ENCODE measurements around the gene EPS8. TPM values are rescaled to one million over a fixed set of nuclear protein-coding genes. Genes with fewer than 3 reads are reported as not detected.
"Not testable (repeated sequence)": the region's sequence is repeated elsewhere in the genome, so short reads cannot be mapped to it uniquely, and the experiment has no call there.

The EPS8 gene
- total and polyA plus RNA-seq, 2 experiments from 2014 or later = 43.1 to 83.2 TPM

DNA sequence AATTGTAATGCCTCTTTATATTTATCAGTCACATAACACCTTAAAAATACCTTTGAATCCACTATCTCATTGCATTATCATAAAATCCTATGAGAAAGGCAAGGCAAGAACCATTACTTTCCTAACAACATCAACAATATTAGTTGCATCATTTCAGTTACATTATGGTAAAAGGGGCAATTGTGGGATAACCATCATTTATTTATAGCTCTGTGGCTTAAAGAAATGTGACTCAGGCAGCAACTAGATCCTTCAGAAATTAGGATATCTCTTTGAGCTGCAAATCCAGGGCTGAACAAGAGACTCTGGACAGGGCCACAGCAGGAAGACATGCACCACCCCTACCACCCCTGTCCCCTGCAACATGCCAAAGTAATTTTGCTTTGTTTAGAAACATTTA is 36.4 kb downstream of the EPS8 start:
- Histone ChIP-seq H3K4me3 (no peak overlapping the region), H3K36me3 (replicated peaks; ENCODE audit: insufficient read depth, low read depth) (no peaks in the 10 kb centered on the region), H4K20me1 (ENCODE audit: insufficient read depth, poor library complexity, severe bottlenecking) (no peaks in the 10 kb centered on the region), H2AFZ (no peak overlapping the region), H3K9me3 (ENCODE audit: low read depth) (no peaks in the 10 kb centered on the region), H3K79me2 (peaks cover 98% of the 10 kb centered on the region), H3K27ac (no peak overlapping the region), H3K4me2 (no peak overlapping the region), H3K27me3 (no peaks in the 10 kb centered on the region), H3K4me1 (ENCODE audit: insufficient read depth) (peaks cover 6% of the 10 kb centered on the region), H3K9me2 (replicated peaks; ENCODE audit: insufficient read depth) (no peaks in the 10 kb centered on the region)
- TF ChIP-seq EZH2phosphoT487 (IDR thresholded peaks at IDR 0.05; ENCODE audit: low read depth, severe bottlenecking, unreplicated experiment) (no peak), EZH2 (IDR thresholded peaks at IDR 0.05; ENCODE audit: borderline replicate concordance) (no peak)
- TF ChIP-seq, protein P1, sequence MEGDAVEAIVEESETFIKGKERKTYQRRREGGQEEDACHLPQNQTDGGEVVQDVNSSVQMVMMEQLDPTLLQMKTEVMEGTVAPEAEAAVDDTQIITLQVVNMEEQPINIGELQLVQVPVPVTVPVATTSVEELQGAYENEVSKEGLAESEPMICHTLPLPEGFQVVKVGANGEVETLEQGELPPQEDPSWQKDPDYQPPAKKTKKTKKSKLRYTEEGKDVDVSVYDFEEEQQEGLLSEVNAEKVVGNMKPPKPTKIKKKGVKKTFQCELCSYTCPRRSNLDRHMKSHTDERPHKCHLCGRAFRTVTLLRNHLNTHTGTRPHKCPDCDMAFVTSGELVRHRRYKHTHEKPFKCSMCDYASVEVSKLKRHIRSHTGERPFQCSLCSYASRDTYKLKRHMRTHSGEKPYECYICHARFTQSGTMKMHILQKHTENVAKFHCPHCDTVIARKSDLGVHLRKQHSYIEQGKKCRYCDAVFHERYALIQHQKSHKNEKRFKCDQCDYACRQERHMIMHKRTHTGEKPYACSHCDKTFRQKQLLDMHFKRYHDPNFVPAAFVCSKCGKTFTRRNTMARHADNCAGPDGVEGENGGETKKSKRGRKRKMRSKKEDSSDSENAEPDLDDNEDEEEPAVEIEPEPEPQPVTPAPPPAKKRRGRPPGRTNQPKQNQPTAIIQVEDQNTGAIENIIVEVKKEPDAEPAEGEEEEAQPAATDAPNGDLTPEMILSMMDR (IDR thresholded peaks at IDR 0.05; ENCODE audit: poor library complexity) = no peak
- no peak for DNase-seq (ENCODE audit: low spot score)

DNA sequence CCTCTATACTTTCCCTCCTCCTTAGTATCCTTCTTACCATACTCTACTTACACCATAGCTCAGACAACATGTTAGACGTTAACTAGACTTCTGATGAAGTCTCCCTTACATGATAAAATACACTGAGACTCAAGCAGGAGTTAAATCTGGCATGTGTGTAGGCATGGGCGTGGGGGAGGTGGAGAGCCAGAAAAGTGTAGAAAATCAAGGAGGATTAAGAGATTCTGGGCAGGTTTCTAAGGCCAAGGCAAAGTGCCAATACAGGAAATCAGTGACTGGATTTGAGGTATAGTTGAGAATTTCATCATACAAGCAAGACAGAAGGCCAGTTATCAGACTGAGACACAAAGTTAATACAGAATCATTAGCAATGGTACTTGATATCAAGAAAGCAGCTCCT is 37.4 kb downstream of the EPS8 start:
- H3K79me2 ChIP-seq = peaks cover 97% of the 10 kb centered on the region
- no peaks in the 10 kb centered on the region for H3K9me2 ChIP-seq (replicated peaks; ENCODE audit: insufficient read depth)
- no peaks in the 10 kb centered on the region for H3K9me3 ChIP-seq (ENCODE audit: low read depth)
- H3K4me2 ChIP-seq = no peak overlapping the region
- 86% methylated on average over 2 of the region's 2 CpGs for WGBS (ENCODE audit: low lambda C conversion rate, missing lambda C conversion rate)
- H2AFZ ChIP-seq = no peak overlapping the region
- no peaks in the 10 kb centered on the region for H4K20me1 ChIP-seq (ENCODE audit: insufficient read depth, poor library complexity, severe bottlenecking)
- TF ChIP-seq EZH2phosphoT487 (IDR thresholded peaks at IDR 0.05; ENCODE audit: low read depth, severe bottlenecking, unreplicated experiment) = no peak
- TF ChIP-seq EZH2 (IDR thresholded peaks at IDR 0.05; ENCODE audit: borderline replicate concordance) = no peak
- TF ChIP-seq, protein P1 (IDR thresholded peaks at IDR 0.05; ENCODE audit: poor library complexity) = no peak
- no peak overlapping the region for H3K4me3 ChIP-seq
- no peaks in the 10 kb centered on the region for H3K4me1 ChIP-seq (ENCODE audit: insufficient read depth)
- H3K27me3 ChIP-seq = no peaks in the 10 kb centered on the region
- no peak overlapping the region for H3K27ac ChIP-seq
- no peaks in the 10 kb centered on the region for H3K36me3 ChIP-seq (replicated peaks; ENCODE audit: insufficient read depth, low read depth)
- no peak for DNase-seq (ENCODE audit: low spot score)

DNA sequence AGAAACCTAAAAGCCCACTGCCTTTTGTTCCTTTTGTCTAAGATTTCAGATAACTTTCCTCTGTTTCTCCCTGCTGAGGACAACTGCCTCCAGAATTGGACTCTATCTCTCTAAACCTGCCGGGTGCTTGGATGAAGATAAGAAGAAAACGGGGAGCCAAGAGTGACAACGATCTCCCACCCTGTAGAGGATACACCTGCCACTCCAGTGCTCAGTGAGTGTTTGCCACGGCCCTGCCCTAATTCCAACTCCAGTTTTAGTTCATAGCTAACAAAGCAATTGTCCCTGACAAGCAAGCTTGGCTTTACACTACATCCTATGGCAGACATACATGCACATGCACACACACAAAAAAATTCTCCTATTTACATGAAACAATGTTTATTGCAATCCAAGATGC is 39.3 kb downstream of the EPS8 start:
- Histone ChIP-seq H3K27me3 (no peaks in the 10 kb centered on the region), H3K4me2 (no peak overlapping the region), H3K4me1 (ENCODE audit: insufficient read depth) (no peaks in the 10 kb centered on the region), H2AFZ (no peak overlapping the region), H3K9me2 (replicated peaks; ENCODE audit: insufficient read depth) (no peaks in the 10 kb centered on the region), H3K79me2 (peaks cover 93% of the 10 kb centered on the region), H4K20me1 (ENCODE audit: insufficient read depth, poor library complexity, severe bottlenecking) (no peaks in the 10 kb centered on the region), H3K27ac (no peak overlapping the region), H3K36me3 (replicated peaks; ENCODE audit: insufficient read depth, low read depth) (no peaks in the 10 kb centered on the region), H3K9me3 (ENCODE audit: low read depth) (no peaks in the 10 kb centered on the region), H3K4me3 (no peak overlapping the region)
- WGBS (ENCODE audit: low lambda C conversion rate, missing lambda C conversion rate) = 77% methylated on average over 4 of the region's 4 CpGs
- TF ChIP-seq EZH2phosphoT487 (IDR thresholded peaks at IDR 0.05; ENCODE audit: low read depth, severe bottlenecking, unreplicated experiment) (no peak), EZH2 (IDR thresholded peaks at IDR 0.05; ENCODE audit: borderline replicate concordance) (no peak)
- TF ChIP-seq, protein P1 (IDR thresholded peaks at IDR 0.05; ENCODE audit: poor library complexity) = no peak
- no peak for DNase-seq (ENCODE audit: low spot score)

DNA sequence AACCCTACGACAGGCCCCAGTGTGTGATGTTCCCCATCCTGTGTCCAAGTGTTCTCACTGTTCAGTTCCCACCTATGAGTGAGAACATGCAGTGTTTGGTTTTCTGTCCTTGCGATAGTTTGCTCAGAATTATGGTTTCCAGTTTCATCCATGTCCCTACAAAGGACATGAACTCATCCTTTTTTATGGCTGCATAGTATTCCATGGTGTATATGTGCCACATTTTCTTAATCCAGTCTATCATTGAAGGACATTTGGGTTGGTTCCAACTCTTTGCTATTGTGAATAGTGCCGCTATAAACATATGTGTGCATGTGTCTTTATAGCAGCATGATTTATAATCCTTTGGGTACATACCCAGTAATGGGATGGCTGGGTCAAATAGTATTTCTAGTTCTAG is 47.3 kb downstream of the EPS8 start:
- WGBS (ENCODE audit: low lambda C conversion rate, missing lambda C conversion rate) = 99% methylated on average over 3 of the region's 3 CpGs
- H3K79me2 ChIP-seq = peaks cover 83% of the 10 kb centered on the region

More for the DNA sequence above, 47.3 kb downstream of the EPS8 start:
- not testable (repeated sequence) for H4K20me1 ChIP-seq (ENCODE audit: insufficient read depth, poor library complexity, severe bottlenecking); H3K4me1 ChIP-seq (ENCODE audit: insufficient read depth); H3K36me3 ChIP-seq (replicated peaks; ENCODE audit: insufficient read depth, low read depth); H3K9me2 ChIP-seq (replicated peaks; ENCODE audit: insufficient read depth); H3K27ac ChIP-seq; H3K4me2 ChIP-seq; H2AFZ ChIP-seq; H3K4me3 ChIP-seq; H3K9me3 ChIP-seq (ENCODE audit: low read depth); DNase-seq (ENCODE audit: low spot score); H3K27me3 ChIP-seq
